ENCODE measurements around the gene PCNT. TPM values are rescaled to one million over a fixed set of nuclear protein-coding genes. Genes with fewer than 3 reads are reported as not detected.
"Not testable (repeated sequence)": the region's sequence is repeated elsewhere in the genome, so short reads cannot be mapped to it uniquely, and the experiment has no call there.

PCNT gene
- total RNA-seq, 1 donor from 2014 or later: 71.3 TPM

- intact Hi-C loops (cut with micrococcal nuclease): not testable (repeated sequence)
These were observed 79.4 kb downstream of the PCNT start for GRCh38 chr21:46403234-46403811.

- intact Hi-C loops (cut with micrococcal nuclease): no loop called here
These were observed 80.3 kb downstream of the PCNT start for GRCh38 chr21:46404306-46404705.

GRCh38 chr21:46406001-46406400 lies 82.0 kb downstream of the PCNT start:
- intact Hi-C loops (cut with micrococcal nuclease): no loop called here

DNA sequence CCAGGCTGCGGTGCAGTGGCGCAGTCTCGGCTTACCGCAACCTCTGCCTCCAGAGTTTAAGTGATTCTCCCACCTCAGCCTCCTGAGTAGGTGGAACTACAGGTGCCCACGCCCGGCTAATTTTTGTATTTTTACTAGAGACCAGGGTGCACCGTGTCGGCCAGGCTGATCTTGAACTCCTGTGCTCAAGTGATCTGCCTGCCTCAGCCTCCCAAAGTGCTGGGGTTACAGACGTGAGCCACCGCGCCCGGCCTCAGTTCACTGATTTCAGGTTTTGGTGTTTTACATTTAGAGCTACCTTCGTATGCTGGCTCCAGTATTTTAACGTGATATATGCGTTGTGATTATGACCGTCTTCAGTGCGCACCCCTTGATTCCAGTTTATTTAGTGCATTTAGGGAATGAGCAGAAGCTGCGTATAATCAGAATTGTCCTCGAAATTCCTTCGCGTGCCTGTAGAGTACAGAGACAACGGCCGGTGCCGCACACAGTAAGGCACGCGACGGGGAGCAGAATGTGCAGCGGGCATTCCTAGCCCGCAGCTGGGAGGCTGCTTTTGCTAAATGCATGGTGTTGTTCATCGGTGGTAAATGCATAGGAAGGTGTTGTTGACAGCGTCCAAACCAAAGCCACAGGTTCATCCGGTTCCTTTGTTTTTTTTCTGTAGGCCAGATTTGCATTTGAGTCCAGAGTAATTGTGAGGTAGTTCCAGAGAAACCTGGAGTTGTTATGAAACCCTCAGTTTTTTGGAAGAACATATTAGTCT lies 85.9 kb downstream of the PCNT start:
- intact Hi-C loops (cut with micrococcal nuclease): no loop called here

DNA sequence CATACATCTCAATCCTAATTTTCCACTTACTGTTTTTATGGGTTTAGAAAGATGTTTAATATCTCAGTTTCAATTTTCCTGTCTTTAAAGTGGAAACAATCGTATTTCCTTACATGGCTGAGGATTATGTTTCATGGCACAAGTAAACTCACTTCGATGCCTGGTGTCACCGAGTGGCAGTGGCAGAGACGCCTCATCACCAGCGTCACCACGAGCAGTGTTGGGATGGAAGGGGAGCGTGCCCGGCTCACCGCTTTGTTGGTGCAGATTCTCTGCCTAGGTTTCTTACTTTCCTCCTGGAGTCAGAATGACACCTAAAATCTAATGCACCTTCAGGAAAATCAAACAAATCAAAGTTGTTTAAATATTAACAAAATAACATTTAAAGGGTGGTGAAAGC lies 86.6 kb downstream of the PCNT start:
- intact Hi-C loops (cut with micrococcal nuclease): no loop called here

GRCh38 chr21:46411236-46411635 lies 87.3 kb downstream of the PCNT start:
- intact Hi-C loops (cut with micrococcal nuclease): no loop called here

DNA sequence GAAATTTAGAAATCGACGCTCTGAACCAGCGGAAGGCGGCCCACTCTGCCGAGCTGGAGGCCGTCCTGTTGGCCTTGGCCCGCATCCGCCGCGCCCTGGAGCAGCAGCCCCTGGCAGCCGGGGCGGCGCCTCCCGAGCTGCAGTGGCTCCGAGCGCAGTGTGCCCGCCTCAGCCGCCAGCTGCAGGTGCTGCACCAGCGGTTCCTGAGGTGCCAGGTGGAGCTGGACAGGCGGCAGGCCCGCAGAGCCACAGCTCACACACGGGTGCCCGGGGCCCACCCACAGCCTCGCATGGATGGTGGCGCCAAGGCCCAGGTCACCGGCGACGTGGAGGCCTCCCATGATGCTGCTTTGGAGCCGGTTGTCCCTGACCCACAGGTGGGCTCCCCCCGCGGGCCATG lies 87.7 kb downstream of the PCNT start:
- intact Hi-C loops (cut with micrococcal nuclease): no loop called here

DNA sequence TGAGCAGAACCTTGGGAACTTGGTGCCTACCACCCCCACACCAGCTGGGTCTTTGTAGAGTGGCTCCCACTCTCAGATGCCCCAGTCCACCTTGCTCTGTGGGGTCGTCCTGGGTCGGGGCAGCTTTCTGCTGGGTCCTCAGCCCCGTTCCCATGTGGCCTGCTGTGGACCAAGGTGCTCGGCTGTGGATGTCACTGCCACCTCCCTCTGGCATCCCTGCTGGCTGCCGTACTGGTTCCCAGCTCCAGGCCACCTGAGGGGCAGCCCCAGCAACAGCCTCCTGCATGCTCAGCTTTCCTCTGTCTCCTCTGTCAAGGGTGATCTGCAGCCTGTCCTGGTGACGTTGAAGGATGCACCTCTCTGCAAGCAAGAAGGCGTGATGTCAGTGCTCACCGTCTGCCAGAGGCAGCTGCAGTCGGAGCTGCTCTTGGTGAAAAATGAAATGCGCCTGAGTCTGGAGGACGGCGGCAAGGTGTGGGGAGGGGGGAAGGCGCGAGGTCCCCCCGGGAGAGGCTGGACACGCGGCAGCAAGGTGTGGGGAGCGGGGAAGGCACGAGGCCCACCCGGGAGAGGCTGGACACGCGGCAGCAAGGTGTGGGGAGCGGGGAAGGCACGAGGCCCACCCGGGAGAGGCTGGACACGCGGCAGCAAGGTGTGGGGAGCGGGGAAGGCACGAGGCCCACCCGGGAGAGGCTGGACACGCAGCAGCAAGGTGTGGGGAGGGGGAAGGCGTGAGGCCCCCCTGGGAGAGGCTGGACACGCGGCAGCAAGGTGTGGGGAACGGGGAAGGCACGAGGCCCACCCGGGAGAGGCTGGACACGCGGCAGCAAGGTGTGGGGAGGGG lies 88.8 kb downstream of the PCNT start:
- intact Hi-C loops (cut with micrococcal nuclease): no loop called here

GRCh38 chr21:46413365-46413696 lies 89.4 kb downstream of the PCNT start:
- intact Hi-C loops (cut with micrococcal nuclease): no loop called here

DNA sequence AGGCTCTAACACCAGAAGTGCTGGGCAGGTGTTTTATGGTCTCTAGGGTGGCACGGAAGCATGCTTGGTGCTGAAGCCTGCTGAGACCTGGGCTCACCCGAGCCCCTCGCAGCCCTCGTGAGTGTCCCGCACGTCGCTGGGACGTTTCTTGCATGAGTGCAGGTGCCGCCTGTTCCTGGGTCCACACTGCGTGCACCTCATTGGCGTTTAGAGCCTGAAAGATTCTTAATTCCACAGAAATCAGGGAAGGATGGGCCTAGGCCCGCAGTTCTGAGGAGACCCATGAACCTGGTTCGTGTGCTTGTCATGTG lies 91.0 kb downstream of the PCNT start:
- intact Hi-C loops (cut with micrococcal nuclease): no loop called here

GRCh38 chr21:46416551-46416950 lies 92.6 kb downstream of the PCNT start:
- intact Hi-C loops (cut with micrococcal nuclease): no loop called here

DNA sequence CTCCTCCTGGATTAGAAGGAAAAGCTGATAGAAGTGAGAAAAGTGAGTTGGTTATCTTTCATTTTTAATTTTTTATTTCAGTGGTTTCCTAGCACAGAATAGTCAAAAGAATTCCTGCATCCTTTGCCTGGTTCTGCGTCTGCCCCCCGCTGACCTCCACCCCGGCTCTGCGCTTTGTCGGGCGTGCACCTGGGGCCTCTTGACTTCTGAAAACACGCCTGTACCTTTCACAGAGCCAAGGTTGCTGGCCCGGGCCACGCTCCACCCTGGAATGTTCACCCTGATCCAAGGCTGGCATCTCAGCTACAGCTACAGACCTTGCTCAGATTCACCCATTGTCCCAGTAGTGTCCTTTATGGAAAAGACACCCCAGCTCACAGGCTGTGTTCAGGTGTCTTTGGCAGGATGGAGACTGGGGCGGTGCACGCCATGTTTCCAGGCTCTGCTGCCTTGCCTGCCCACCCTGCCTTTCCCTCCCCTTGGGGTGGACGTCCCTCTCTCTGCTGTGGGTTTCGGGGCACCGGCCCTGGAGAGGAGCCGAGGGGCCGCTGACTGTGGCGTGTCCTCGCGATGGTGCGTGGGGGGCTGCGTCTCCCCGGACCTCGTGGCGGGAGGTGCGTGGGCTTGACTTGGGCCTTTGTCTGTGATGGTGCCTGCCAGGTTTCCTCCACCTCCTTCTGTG lies 94.5 kb downstream of the PCNT start:
- intact Hi-C loops (cut with micrococcal nuclease): no loop called here

DNA sequence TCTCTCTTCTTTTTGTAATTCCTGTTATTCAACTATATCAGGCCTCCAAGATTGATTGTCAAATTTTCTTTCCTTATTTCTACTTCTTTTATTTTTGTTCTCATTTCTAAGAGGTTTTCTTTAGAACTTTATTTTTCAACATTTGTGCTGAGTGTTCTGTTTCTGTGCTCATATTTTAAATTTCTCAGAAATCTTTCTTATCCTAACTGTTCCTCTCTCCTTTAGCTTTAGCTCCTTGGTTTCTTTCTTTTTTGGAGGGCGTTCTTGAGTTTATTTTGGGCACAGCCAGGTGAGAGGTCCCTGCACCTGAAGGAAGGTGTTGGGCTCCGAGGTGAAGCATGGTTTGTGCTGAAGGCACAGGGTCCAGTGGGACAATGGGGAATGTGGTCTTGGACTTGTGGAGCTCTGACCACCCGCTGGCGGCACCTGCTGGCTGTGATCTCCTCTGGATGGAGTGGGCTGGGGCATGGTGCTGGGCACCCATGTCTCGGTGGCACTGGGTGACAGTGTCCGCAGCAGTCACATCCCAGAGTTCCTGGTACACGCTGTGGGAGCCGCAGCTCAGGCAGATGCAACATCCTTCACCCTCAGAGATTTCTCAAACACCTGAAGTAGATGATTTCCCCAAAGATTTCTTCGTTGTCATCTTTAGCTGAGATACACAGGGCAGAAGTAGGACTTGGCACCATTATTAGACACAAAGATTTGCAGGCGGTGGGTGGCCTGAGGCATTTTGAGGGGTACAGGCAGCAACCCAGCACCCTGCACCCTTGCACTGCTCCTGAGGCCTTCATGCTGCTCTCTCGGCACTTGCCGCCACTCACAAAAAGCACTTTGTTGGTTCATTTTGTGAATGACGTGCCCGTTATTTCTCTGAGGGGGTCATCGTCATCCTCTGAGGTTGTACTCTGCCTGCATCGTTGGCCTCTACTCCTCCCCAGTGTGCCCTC lies 96.6 kb downstream of the PCNT start:
- intact Hi-C loops (cut with micrococcal nuclease): no loop called here

- intact Hi-C loops (cut with micrococcal nuclease): no loop called here
These were observed 97.3 kb downstream of the PCNT start for GRCh38 chr21:46421191-46421750.

DNA sequence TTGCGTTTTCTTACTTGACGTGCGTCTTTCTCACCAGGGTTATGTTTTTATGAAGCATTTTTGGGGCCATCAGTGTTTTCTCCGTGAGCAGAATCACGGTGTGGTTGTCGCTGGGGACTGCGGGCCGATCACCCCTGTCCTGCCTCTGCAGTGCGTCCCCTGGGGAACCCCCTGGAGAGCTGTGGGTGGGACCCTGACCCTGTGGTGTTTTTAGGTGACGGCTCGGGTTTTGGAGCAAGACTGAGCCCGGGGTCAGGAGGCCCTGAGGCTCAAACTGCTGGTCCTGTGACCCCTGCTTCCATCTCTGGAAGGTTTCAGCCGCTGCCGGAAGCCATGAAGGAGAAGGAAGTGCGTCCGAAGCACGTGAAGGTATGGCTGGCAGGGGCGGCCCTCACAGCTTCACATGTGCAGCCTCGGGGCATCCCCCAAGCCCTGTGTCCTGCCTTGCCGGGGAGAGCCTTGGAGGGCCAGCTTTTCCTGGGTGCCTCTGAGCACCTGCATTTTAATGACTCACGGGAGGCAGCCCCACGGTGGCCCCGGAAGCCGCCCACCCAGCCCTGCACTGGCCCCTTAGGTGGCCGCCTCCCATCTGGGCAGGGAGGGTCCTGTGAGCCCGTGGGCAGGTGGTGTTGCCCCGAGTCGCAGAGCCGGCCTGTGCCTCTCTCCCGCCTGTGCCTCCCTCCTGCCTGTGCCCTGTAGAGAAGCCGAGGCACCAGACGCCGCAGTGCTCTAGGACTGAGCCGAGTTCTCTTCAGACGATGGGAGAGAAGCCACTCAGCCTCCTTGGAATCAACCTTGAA lies 98.0 kb downstream of the PCNT start:
- intact Hi-C loops (cut with micrococcal nuclease): no loop called here

- intact Hi-C loops (cut with micrococcal nuclease): no loop called here
These were observed 98.8 kb downstream of the PCNT start for GRCh38 chr21:46422636-46423241.

DNA sequence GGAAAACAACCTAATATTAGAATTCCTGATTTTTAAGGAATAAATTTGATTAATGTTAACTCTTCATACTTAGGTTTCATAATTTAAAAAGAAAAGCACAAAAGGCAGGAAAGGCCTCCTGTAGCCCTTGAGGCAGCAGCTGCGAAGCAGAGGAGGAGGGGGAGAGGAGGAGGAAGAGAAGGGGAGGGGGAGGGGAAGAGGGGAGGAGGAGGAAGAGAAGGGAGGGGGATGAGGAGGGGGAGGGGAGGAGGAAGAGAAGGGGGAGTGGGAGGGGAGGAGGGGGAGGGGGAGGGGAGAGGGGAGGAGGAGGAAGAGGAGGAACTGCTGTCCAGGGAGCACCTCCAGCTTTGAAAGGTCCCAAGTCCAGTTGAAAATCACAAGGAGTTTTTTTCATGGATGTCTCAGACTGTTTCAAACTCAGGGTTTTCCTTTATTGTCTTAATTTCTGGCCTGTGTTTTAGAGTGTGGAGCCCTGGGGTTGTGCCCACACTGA lies 99.6 kb downstream of the PCNT start:
- intact Hi-C loops (cut with micrococcal nuclease): no loop called here

DNA sequence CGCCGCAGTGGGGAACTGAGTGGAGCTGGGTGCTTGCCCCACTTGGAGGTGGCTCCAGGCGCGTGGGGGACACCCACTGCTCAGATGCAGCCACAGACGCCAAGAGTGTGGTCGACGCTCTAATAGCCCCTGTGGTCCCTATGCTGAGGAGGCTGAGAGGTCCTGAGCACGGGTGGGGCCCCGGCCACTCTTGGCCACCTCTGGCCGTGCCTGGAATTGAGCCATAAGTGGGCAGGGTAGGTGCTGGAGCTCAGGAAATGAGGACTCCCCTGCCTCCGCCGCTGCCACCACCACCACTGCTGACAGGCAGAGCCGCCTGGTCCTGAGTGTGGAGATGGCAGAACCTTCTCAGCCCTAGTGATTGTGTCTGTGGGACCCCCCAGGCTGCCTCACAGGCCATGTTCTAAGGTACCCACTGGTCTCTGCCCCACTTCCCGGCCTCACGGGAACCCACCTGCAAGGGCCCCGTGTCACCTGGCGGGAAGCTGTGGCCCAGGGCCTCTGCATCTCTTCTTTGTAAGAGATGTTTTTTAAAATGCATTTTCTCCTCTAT lies 100.2 kb downstream of the PCNT start:
- intact Hi-C loops (cut with micrococcal nuclease): no loop called here

DNA sequence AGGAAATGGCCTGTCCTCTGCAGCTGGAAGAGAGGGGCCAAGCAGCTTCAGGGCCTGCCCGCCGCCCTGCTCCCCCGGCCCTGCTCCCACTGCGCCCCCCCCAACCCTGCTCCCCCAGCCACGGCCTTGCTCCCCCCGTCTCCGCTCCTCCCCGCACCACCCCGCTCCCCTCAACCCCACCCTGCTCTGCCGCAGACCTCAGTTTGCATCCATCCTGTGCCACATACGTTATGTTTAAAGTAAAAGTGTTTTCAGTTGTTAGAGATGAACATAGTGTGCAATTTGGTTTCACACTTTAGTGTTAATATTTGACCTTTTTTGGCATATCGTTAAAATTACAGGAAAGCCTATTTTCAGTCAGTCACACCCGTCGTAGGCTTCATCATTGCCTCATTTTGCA lies 100.7 kb downstream of the PCNT start:
- intact Hi-C loops (cut with micrococcal nuclease): no loop called here
